ENCODE data around the gene RAB32. TPM values are rescaled to one million over a fixed set of nuclear protein-coding genes. Genes with fewer than 3 reads are reported as not detected.

The RAB32 gene
- total RNA-seq, 2 donors from 2014 or later = 7.3 to 17.9 TPM

DNA sequence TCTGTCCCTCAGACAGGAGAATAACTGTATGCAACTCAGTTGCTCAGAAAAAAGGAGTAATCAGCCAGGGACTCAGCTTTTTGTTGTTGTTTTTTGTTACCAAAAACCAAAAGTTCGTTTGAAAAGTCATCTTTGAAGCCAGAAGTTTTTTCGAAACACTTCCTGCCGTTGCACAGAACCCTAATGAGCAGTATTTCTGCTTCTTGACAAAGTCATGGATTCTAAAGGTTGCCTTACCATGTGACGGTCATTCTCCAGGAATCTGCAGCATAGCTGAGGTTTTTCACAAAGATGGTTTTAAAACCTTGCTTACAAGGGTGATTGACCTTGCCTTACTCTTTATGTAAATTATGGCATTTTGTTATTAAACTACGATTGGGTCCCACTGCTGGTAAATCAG is 1.9 kb downstream of the RAB32 start:
- Histone ChIP-seq H3K36me3 (replicated peaks in 1 of 2; ENCODE audit: insufficient read depth in 1 of 2, low read depth in 2 of 2) (peaks cover 0 to 2% of the 10 kb centered on the region in 2 donors), H3K27me3 (no peaks in the 10 kb centered on the region), H3K9me3 (no peaks in the 10 kb centered on the region), H3K4me3 (no peak overlapping the region), H3K27ac (peak overlapping the region in 3 of 4 donors; percentile 90 to 94 (median 92)), H3K4me1 (peaks cover 31% of the 10 kb centered on the region)
- no peak for TF ChIP-seq POLR2A (IDR thresholded peaks at IDR 0.05)
- TF ChIP-seq, protein P1, sequence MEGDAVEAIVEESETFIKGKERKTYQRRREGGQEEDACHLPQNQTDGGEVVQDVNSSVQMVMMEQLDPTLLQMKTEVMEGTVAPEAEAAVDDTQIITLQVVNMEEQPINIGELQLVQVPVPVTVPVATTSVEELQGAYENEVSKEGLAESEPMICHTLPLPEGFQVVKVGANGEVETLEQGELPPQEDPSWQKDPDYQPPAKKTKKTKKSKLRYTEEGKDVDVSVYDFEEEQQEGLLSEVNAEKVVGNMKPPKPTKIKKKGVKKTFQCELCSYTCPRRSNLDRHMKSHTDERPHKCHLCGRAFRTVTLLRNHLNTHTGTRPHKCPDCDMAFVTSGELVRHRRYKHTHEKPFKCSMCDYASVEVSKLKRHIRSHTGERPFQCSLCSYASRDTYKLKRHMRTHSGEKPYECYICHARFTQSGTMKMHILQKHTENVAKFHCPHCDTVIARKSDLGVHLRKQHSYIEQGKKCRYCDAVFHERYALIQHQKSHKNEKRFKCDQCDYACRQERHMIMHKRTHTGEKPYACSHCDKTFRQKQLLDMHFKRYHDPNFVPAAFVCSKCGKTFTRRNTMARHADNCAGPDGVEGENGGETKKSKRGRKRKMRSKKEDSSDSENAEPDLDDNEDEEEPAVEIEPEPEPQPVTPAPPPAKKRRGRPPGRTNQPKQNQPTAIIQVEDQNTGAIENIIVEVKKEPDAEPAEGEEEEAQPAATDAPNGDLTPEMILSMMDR (IDR thresholded peaks at IDR 0.05) = no peak
- no peak for ATAC-seq
- DNase-seq = no peak
- 49 to 67% methylated on average over 5 of the region's 5 CpGs for WGBS, 2 donors
- intact Hi-C loops (cut with DNase I) = no loop called here

- DNase-seq (peak in 3 of 4 donors; percentile 17 to 36 (median 34)), ATAC-seq (peak; percentile 41)
- 53 to 55% methylated on average over 3 of the region's 3 CpGs for WGBS, 2 donors
- TF ChIP-seq POLR2A (IDR thresholded peaks at IDR 0.05) = peak in 1 of 3 donors; percentile 31
- TF ChIP-seq, protein P1 (IDR thresholded peaks at IDR 0.05) = peak in 1 of 7 experiments; percentile 8
- Histone ChIP-seq H3K4me3 (no peak overlapping the region), H3K27ac (peak overlapping the region in 3 of 4 donors; percentile 90 to 94 (median 92)), H3K9me3 (no peaks in the 10 kb centered on the region), H3K27me3 (no peaks in the 10 kb centered on the region), H3K36me3 (replicated peaks in 1 of 2; ENCODE audit: insufficient read depth in 1 of 2, low read depth in 2 of 2) (peaks cover 0 to 2% of the 10 kb centered on the region in 2 donors), H3K4me1 (peaks cover 31% of the 10 kb centered on the region)
- intact Hi-C loops (cut with DNase I) = no loop called here
Observed at GRCh38 chr6:146546443-146547043, 2.9 kb downstream of the RAB32 start.

DNA sequence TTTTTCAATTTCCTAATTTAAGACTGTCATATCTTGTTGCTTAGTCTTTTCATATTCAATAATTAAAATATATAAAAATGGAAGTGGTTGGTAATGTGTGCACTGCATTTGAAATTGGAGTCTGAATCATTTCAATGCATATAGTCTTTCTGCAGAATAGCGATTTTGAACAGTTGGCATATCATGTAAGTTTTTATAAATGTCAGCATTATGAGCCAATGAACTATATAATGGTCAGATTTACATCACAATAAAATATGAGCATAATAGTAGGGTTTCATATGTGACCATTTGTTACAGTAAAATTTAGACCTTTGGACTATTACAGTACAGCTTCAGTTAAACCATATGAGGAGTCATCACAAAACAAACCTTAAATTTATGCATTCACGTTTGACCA is 4.3 kb downstream of the RAB32 start:
- no peak for DNase-seq
- no peaks in the 10 kb centered on the region for H3K27me3 ChIP-seq
- H3K4me1 ChIP-seq = peaks cover 29% of the 10 kb centered on the region
- no peak overlapping the region for H3K4me3 ChIP-seq
- TF ChIP-seq POLR2A (IDR thresholded peaks at IDR 0.05) = no peak
- TF ChIP-seq, protein P1 (IDR thresholded peaks at IDR 0.05) = no peak
- H3K36me3 ChIP-seq (replicated peaks in 1 of 2; ENCODE audit: insufficient read depth in 1 of 2, low read depth in 2 of 2) = peaks cover 0 to 2% of the 10 kb centered on the region in 2 donors
- whole genome bisulfite sequencing, 2 donors = 87 to 90% methylated on average over 2 of the region's 2 CpGs
- intact Hi-C loops (cut with DNase I) = no loop called here
- H3K9me3 ChIP-seq = no peaks in the 10 kb centered on the region
- no peak for ATAC-seq
- no peak overlapping the region for H3K27ac ChIP-seq

GRCh38 chr6:146548898-146549374 is 5.3 kb downstream of the RAB32 start:
- DNase-seq (no peak), ATAC-seq (no peak)
- H3K36me3 ChIP-seq (replicated peaks in 1 of 2; ENCODE audit: insufficient read depth in 1 of 2, low read depth in 2 of 2) = peaks cover 0 to 2% of the 10 kb centered on the region in 2 donors
- no peak overlapping the region for H3K4me3 ChIP-seq
- no peaks in the 10 kb centered on the region for H3K9me3 ChIP-seq
- 80 to 90% methylated on average over 2 of the region's 2 CpGs for WGBS, 2 donors
- peaks cover 25% of the 10 kb centered on the region for H3K4me1 ChIP-seq
- no peak overlapping the region for H3K27ac ChIP-seq
- H3K27me3 ChIP-seq = no peaks in the 10 kb centered on the region
- TF ChIP-seq, protein P1 (IDR thresholded peaks at IDR 0.05) = no peak
- no peak for TF ChIP-seq POLR2A (IDR thresholded peaks at IDR 0.05)
- intact Hi-C loops (cut with DNase I) = no loop called here

DNA sequence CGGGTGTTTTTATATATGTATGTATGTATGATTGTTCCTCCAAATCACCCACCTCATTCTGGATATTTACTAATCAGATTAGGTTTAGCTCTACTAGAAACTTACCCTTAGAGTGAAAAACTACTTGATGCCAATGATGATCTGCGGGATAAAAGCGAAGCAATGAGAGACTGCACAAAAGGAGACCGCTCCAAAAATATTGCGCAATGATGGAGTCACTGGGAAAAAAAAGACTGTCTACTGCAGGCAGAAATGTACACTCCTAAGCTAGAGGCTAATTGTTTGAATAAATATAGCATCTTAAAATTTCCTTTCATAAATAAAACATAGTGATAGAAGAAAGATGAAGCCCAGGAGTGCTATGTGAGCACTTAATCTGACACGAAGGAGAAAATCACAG is 7.3 kb downstream of the RAB32 start:
- no peak for ATAC-seq
- H3K4me3 ChIP-seq = no peak overlapping the region
- peaks cover 0 to 2% of the 10 kb centered on the region in 2 donors for H3K36me3 ChIP-seq (replicated peaks in 1 of 2; ENCODE audit: insufficient read depth in 1 of 2, low read depth in 2 of 2)
- intact Hi-C loops (cut with DNase I) = no loop called here
- 76 to 90% methylated on average over 6 of the region's 6 CpGs for WGBS, 2 donors
- H3K27ac ChIP-seq = no peak overlapping the region
- H3K27me3 ChIP-seq = no peaks in the 10 kb centered on the region
- DNase-seq = no peak
- H3K4me1 ChIP-seq = peaks cover 12% of the 10 kb centered on the region
- no peaks in the 10 kb centered on the region for H3K9me3 ChIP-seq
- TF ChIP-seq, protein P1 (IDR thresholded peaks at IDR 0.05) = no peak
- TF ChIP-seq POLR2A (IDR thresholded peaks at IDR 0.05) = no peak
